PC-3 (cell line): ENCODE measurements around the gene PHAF1.

Experiments used
- CTCF ChIP-seq: fragments of 300-600 bp; sonication (generic); conservative IDR thresholded peaks from 2 replicates; pipeline ENCODE4 v1.5.1; 2017; ENCODE audit warnings: antibody characterized with exemption, low read depth, mild to moderate bottlenecking, low read length
- EZH2 ChIP-seq: fragments of 300-600 bp; sonication (generic); IDR thresholded peaks from one replicate; pipeline ENCODE4 v1.6.1; 2017; ENCODE audit warnings: antibody characterized with exemption, mild to moderate bottlenecking, low read length; ENCODE audit not compliant: unreplicated experiment
- EZH2phosphoT487 ChIP-seq: fragments of 300-600 bp; sonication (generic); IDR thresholded peaks from 2 replicates; pipeline ENCODE4 v1.6.1; 2018; ENCODE audit warnings: mild to moderate bottlenecking, antibody characterized with exemption, low read length, borderline replicate concordance

- TF ChIP-seq CTCF (no peak), EZH2 (no peak), EZH2phosphoT487 (no peak)
Observed at GRCh38 chr16:67098599-67098998, 11.1 kb upstream of the PHAF1 start.
